DOHH2 (cell line): ENCODE data around the gene NUP98.
"Not testable (repeated sequence)": the region's sequence is repeated elsewhere in the genome, so short reads cannot be mapped to it uniquely, and the experiment has no call there.

Experiments used
- EZH2phosphoT487 ChIP-seq: fragments of 200-600 bp; sonication (generic); IDR thresholded peaks from 2 replicates; pipeline ENCODE4 v1.6.1; 2017; ENCODE audit warnings: borderline replicate concordance, mild to moderate bottlenecking, antibody characterized with exemption, low read length, moderate library complexity, mixed read lengths
- TF ChIP-seq, protein P1 (sequence below): fragments of 200-600 bp; sonication (generic); IDR thresholded peaks from one replicate; pipeline ENCODE4 v1.5.1; 2014; ENCODE audit warnings: antibody characterized with exemption, mild to moderate bottlenecking, low read depth, low read length; ENCODE audit not compliant: poor library complexity, severe bottlenecking

DNA sequence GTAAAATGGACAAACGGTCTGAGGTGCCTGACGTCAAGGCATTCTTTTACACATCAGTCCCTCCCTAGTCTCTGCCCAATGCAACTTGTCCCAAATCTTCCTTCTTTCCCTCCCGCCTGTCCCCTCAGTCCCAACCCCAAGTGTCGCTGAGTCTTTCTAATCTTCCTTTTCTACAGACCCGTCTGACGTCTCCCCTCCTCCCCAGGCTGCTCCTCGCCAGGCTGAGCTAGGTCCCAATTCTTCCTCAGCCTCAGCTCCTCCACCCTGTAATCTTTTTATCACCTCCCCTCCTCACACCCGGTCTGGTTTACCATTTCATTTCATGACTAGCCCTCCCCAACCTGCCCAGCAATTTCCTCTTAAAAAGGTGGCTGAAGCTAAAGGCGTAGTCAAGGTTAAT lies 148.0 kb downstream of the NUP98 start:
- TF ChIP-seq, protein P1, sequence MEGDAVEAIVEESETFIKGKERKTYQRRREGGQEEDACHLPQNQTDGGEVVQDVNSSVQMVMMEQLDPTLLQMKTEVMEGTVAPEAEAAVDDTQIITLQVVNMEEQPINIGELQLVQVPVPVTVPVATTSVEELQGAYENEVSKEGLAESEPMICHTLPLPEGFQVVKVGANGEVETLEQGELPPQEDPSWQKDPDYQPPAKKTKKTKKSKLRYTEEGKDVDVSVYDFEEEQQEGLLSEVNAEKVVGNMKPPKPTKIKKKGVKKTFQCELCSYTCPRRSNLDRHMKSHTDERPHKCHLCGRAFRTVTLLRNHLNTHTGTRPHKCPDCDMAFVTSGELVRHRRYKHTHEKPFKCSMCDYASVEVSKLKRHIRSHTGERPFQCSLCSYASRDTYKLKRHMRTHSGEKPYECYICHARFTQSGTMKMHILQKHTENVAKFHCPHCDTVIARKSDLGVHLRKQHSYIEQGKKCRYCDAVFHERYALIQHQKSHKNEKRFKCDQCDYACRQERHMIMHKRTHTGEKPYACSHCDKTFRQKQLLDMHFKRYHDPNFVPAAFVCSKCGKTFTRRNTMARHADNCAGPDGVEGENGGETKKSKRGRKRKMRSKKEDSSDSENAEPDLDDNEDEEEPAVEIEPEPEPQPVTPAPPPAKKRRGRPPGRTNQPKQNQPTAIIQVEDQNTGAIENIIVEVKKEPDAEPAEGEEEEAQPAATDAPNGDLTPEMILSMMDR = not testable (repeated sequence)
- not testable (repeated sequence) for TF ChIP-seq EZH2phosphoT487
